ENCODE measurements around the gene CCL19.

CCL19 gene

GRCh38 chr9:34651321-34651720 lies 39.8 kb downstream of the CCL19 start:
- no peaks in the 10 kb centered on the region for H3K27me3 ChIP-seq (ENCODE audit: insufficient read depth, low read length, poor library complexity)
- no peak overlapping the region for H3K4me3 ChIP-seq (ENCODE audit: low read depth in 1 of 2, low read length in 2 of 2)
- ATAC-seq (ENCODE audit: insufficient read depth, low read depth) (no peak), DNase-seq (no peak)
- H3K36me3 ChIP-seq (ENCODE audit: insufficient read depth, low read length) = peaks cover 31% of the 10 kb centered on the region
- no peak overlapping the region for H2AFZ ChIP-seq (ENCODE audit: low read depth, low read length)
- TF ChIP-seq EZH2 (IDR thresholded peaks at IDR 0.05; ENCODE audit: borderline replicate concordance, low read depth, low read length, severe bottlenecking) (no peak), CTCF (IDR thresholded peaks at IDR 0.05; ENCODE audit: borderline replicate concordance, extremely low read depth, low read length, poor library complexity, severe bottlenecking) (no peak)
- H3K4me1 ChIP-seq (ENCODE audit: insufficient read depth, low read length) = peaks cover 21% of the 10 kb centered on the region
- no peak overlapping the region for H3K9ac ChIP-seq (ENCODE audit: low read depth, low read length)
- H4K20me1 ChIP-seq (ENCODE audit: insufficient read depth, low read length) = 0 out of 2 replicates have a peak, but pooled peaks cover 3% of the 10 kb centered on the region
- H3K27ac ChIP-seq (ENCODE audit: low read length) = no peak overlapping the region
- H3K9me3 ChIP-seq (ENCODE audit: insufficient read depth, low read length, severe bottlenecking) = no peaks in the 10 kb centered on the region
- H3K4me2 ChIP-seq (ENCODE audit: insufficient read depth, low read length) = no peak overlapping the region
- peaks cover 16% of the 10 kb centered on the region for H3K79me2 ChIP-seq (ENCODE audit: insufficient read depth, low read length)

GRCh38 chr9:34650816-34651215 lies 40.3 kb downstream of the CCL19 start:
- H3K27ac ChIP-seq (ENCODE audit: low read length) = no peak overlapping the region
- no peak for TF ChIP-seq EZH2 (IDR thresholded peaks at IDR 0.05; ENCODE audit: borderline replicate concordance, low read depth, low read length, severe bottlenecking)
- TF ChIP-seq CTCF (IDR thresholded peaks at IDR 0.05; ENCODE audit: borderline replicate concordance, extremely low read depth, low read length, poor library complexity, severe bottlenecking) = no peak
- 0 out of 2 replicates have a peak, but pooled peaks cover 3% of the 10 kb centered on the region for H4K20me1 ChIP-seq (ENCODE audit: insufficient read depth, low read length)
- peaks cover 31% of the 10 kb centered on the region for H3K36me3 ChIP-seq (ENCODE audit: insufficient read depth, low read length)
- H3K4me1 ChIP-seq (ENCODE audit: insufficient read depth, low read length) = peaks cover 26% of the 10 kb centered on the region
- H3K4me2 ChIP-seq (ENCODE audit: insufficient read depth, low read length) = no peak overlapping the region
- no peak overlapping the region for H3K9ac ChIP-seq (ENCODE audit: low read depth, low read length)
- H2AFZ ChIP-seq (ENCODE audit: low read depth, low read length) = no peak overlapping the region
- H3K9me3 ChIP-seq (ENCODE audit: insufficient read depth, low read length, severe bottlenecking) = no peaks in the 10 kb centered on the region
- no peak for ATAC-seq (ENCODE audit: insufficient read depth, low read depth)
- no peak overlapping the region for H3K4me3 ChIP-seq (ENCODE audit: low read depth in 1 of 2, low read length in 2 of 2)
- DNase-seq = no peak
- no peaks in the 10 kb centered on the region for H3K27me3 ChIP-seq (ENCODE audit: insufficient read depth, low read length, poor library complexity)
- H3K79me2 ChIP-seq (ENCODE audit: insufficient read depth, low read length) = peaks cover 16% of the 10 kb centered on the region

DNA sequence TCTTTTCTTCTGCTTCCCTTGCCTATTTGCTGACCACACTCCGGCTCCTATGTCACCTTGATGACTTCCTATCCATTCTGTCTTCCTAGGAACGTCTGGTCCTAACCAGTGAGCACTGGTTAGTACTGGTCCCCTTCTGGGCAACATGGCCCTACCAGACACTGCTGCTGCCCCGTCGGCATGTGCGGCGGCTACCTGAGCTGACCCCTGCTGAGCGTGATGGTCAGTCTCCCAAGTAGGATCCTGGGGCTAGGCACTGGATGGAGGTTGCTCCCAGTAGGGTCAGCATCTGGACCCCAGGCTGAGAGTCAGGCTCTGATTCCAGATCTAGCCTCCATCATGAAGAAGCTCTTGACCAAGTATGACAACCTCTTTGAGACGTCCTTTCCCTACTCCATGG lies 42.4 kb downstream of the CCL19 start:
- H3K4me2 ChIP-seq (ENCODE audit: insufficient read depth, low read length) = no peak overlapping the region
- H3K4me3 ChIP-seq (ENCODE audit: low read depth in 1 of 2, low read length in 2 of 2) = no peak overlapping the region
- no peak for TF ChIP-seq EZH2 (IDR thresholded peaks at IDR 0.05; ENCODE audit: borderline replicate concordance, low read depth, low read length, severe bottlenecking)
- no peak for TF ChIP-seq CTCF (IDR thresholded peaks at IDR 0.05; ENCODE audit: borderline replicate concordance, extremely low read depth, low read length, poor library complexity, severe bottlenecking)
- H2AFZ ChIP-seq (ENCODE audit: low read depth, low read length) = no peak overlapping the region
- H3K4me1 ChIP-seq (ENCODE audit: insufficient read depth, low read length) = peaks cover 26% of the 10 kb centered on the region
- no peak for DNase-seq
- H3K27me3 ChIP-seq (ENCODE audit: insufficient read depth, low read length, poor library complexity) = no peaks in the 10 kb centered on the region
- no peaks in the 10 kb centered on the region for H3K9me3 ChIP-seq (ENCODE audit: insufficient read depth, low read length, severe bottlenecking)
- ATAC-seq (ENCODE audit: insufficient read depth, low read depth) = no peak
- H3K9ac ChIP-seq (ENCODE audit: low read depth, low read length) = no peak overlapping the region
- H3K27ac ChIP-seq (ENCODE audit: low read length) = no peak overlapping the region
- H3K79me2 ChIP-seq (ENCODE audit: insufficient read depth, low read length) = peaks cover 16% of the 10 kb centered on the region
- H3K36me3 ChIP-seq (ENCODE audit: insufficient read depth, low read length) = peaks cover 31% of the 10 kb centered on the region
- 0 out of 2 replicates have a peak, but pooled peaks cover 3% of the 10 kb centered on the region for H4K20me1 ChIP-seq (ENCODE audit: insufficient read depth, low read length)
